Left lung (tissue), 10 donors: Measurements from ENCODE around the gene C10orf71. TPM values are rescaled to one million over a fixed set of nuclear protein-coding genes. Genes with fewer than 3 reads are reported as not detected.

Source experiments
- ATAC-seq: fragments of 200-7000 bp; cut with Tn5 transposase; one replicate; pipeline ENCODE4 v1.9.1; 2020; ENCODE audit warnings: moderate library complexity
- DNase-seq, 4 donors: peaks; one replicate each; pipeline ENCODE4 v3.0.0-alpha.2; 2013 to 2020
- H3K27ac ChIP-seq, 2 donors: fragments of 200-600 bp; sonication (generic) in 1 of 2; one replicate each; pipeline versions ENCODE4 v1.5.0 to v1.8.0; 2020 to 2021
- H3K27me3 ChIP-seq, 2 donors: fragments of 200-600 bp; sonication (generic) in 1 of 2; one replicate each; pipeline versions ENCODE4 v1.5.0 to v1.8.0; 2020 to 2021
- H3K36me3 ChIP-seq, 2 donors: fragments of 200-600 bp; sonication (generic) in 1 of 2; one replicate each; pipeline versions ENCODE4 v1.5.0 to v1.8.0; 2020 to 2021
- H3K4me1 ChIP-seq, 2 donors: fragments of 200-600 bp; one replicate each; pipeline ENCODE4 v1.8.0; 2021
- H3K4me3 ChIP-seq, 2 donors: fragments of 200-600 bp; sonication (generic) in 1 of 2; one replicate each; pipeline versions ENCODE4 v1.5.0 to v1.8.0; 2020 to 2021; ENCODE audit warnings: mild to moderate bottlenecking in 1 of 2
- H3K9me3 ChIP-seq, 2 donors: fragments of 200-600 bp; sonication (generic) in 1 of 2; one replicate each; pipeline versions ENCODE4 v1.5.0 to v1.8.0; 2020 to 2021
- intact Hi-C, 2 donors: fragments of 100-400 bp; cut with DNase I; formaldehyde crosslinking; loops; one replicate each; pipeline versions ENCODE4 v1.11.2 to v1.14.2; 2022
- polyA plus RNA-seq, 6 donors: library from polyadenylated mRNA; unstranded; fragments of 120-200 nt; gene quantifications; one replicate each; pipeline ENCODE4 v1.2.1, GENCODE V29; 2013; ENCODE audit not compliant: insufficient read length in 6 of 6
- total RNA-seq, 2 donors: library from RNA; stranded (reverse); fragmentation: NEBNext Ultra II Directional; extraction: Animal tissue kit (Norgen Biotek cat#: 25700); gene quantifications; one replicate each; pipeline ENCODE4 v1.2.1, GENCODE V29; 2021
- TF ChIP-seq, protein P1 (sequence below), 2 donors: fragments of 200-600 bp; sonication (generic) in 1 of 2; IDR thresholded peaks; one replicate each; pipeline versions ENCODE4 v1.5.0 to v1.8.0; 2021; ENCODE audit warnings: antibody characterized with exemption in 2 of 2
- donor health status: DM: no; HTN: yes; CAD: no.
- donor health status: DM: no; HTN: no; CAD: no.

C10orf71 gene
- total and polyA plus RNA-seq, 8 donors, result not detected

DNA sequence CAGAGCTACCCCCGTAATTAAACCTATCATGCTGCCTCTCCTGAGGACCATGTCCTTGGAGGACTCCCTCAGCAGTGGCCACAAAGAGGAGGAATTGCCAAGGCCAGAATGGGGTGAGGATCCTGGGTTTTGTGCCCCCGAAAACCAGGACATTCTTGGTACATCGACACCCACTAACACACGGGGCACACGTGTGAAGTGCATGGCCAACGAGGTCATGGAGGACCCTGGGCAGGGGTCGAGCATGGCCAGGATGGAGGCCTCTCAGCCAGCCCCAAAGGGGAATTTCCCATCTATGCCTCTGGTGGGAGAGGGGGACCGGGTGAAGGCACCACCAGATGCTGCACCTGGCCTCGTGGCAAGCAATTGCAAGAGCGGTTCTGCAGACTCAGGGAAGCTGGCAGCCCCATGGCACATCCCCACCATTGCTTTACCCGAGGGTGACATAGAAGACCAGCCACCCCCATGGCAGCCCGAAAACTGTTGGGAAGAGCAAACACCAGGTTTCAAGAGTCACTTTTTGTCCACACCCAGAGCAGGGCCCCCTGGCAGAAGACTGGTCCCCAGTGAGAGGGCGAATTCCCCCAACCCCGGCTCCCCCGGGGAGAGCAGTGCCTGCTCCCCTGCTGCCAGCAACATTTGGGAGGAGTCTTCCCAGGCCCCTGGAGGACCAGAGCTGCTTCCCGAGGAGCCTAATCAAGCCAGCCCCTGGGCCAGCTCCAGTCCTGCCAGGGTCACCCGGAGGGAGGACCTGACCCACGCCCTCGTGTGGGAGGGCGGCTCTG is 26.4 kb downstream of the C10orf71 start:
- ATAC-seq (no peak), DNase-seq (no peak)
- Histone ChIP-seq H3K9me3 (no peaks in the 10 kb centered on the region), H3K27ac (no peak overlapping the region), H3K4me3 (no peak overlapping the region), H3K4me1 (peaks cover 0 to 7% of the 10 kb centered on the region in 2 donors), H3K36me3 (no peaks in the 10 kb centered on the region), H3K27me3 (peaks cover 0 to 4% of the 10 kb centered on the region in 2 donors)
- TF ChIP-seq, protein P1, sequence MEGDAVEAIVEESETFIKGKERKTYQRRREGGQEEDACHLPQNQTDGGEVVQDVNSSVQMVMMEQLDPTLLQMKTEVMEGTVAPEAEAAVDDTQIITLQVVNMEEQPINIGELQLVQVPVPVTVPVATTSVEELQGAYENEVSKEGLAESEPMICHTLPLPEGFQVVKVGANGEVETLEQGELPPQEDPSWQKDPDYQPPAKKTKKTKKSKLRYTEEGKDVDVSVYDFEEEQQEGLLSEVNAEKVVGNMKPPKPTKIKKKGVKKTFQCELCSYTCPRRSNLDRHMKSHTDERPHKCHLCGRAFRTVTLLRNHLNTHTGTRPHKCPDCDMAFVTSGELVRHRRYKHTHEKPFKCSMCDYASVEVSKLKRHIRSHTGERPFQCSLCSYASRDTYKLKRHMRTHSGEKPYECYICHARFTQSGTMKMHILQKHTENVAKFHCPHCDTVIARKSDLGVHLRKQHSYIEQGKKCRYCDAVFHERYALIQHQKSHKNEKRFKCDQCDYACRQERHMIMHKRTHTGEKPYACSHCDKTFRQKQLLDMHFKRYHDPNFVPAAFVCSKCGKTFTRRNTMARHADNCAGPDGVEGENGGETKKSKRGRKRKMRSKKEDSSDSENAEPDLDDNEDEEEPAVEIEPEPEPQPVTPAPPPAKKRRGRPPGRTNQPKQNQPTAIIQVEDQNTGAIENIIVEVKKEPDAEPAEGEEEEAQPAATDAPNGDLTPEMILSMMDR (IDR thresholded peaks at IDR 0.05), result no peak
- intact Hi-C loops, result no loop called here

DNA sequence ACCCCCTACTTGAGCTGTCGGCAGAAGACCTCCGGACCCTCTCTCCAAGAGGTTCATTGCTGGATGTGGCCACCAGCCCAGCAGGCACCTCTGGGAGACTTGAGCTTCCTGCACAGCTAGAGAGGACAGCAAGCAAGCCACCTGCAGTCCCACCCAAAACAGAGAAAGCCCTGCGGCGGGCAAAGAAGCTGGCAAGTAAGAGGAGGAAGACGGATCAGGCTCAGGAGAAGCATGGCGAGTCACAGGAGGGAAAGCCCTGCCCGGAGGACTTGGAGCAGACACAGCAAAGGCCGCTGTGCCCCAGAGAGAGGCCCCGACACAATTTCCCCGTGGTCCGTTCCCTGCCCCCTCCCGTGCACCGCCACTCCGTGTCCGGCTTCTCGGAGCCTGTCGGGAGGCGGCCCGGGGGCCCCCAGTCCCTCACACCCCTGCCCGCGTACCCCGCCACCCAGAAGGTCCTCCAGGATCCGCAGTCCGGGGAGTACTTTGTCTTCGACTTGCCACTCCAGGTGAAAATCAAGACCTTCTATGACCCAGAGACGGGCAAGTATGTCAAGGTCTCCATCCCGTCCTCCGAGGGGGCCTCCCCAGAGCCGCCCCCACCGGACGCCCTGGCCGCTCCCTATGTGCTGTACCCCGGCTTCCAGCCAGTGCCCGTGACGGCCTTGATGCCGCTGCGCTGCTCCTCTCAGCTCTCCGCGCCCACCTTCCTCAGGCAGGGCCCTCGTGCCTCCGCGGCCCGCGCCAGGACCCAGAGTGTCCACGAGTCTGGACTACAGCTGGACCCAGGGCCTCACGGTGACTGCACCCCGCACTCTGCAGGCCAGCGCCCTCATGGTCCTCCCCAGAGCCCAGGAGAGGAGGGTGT is 27.2 kb downstream of the C10orf71 start:
- no peaks in the 10 kb centered on the region for H3K36me3 ChIP-seq
- ATAC-seq (no peak), DNase-seq (no peak)
- no peak overlapping the region for H3K27ac ChIP-seq
- peaks cover 0 to 4% of the 10 kb centered on the region in 2 donors for H3K27me3 ChIP-seq
- TF ChIP-seq, protein P1 (IDR thresholded peaks at IDR 0.05), result no peak
- H3K4me1 ChIP-seq, result peaks cover 0 to 3% of the 10 kb centered on the region in 2 donors
- no peak overlapping the region for H3K4me3 ChIP-seq
- H3K9me3 ChIP-seq, result no peaks in the 10 kb centered on the region
- intact Hi-C loops, result no loop called here

DNA sequence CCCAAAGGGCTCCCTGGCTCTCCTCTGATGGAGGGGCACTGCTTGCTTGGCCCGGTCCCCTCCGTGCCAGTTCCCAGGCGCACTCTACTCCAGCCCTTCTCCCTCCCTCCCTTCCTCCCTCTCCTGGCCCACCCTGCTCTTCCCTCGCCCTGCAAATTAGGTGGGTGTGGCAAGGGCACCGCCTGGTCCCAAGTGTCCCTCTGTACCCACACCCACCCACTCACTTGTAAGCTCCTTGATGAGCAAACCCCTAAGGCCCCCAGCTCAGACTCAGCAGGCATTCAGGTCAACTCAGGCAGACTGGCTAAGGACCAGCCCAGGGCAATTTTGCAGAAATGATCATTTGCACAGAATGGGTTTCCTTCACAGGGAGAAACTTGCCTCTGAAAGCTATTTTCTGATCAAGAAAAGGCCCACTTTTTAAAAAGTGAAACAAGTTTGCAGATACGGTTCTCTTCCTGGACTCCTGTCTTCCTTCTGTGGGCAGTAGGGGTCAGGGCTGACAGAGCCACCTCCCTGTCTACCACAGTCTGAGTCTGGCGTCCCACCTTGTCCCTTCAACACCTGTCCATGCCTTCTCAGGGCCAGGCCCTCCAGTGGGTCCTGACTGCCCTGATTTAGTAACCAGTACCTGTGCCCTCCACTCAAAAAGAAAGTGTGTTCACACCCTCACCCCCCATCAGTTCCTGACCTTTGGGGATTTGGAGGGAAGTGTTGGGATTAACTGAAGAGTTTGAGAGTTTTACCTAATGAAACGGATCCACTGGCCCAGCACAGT is 28.3 kb downstream of the C10orf71 start:
- peaks cover 0 to 4% of the 10 kb centered on the region in 2 donors for H3K27me3 ChIP-seq
- H3K27ac ChIP-seq, result no peak overlapping the region
- no peak overlapping the region for H3K4me3 ChIP-seq
- intact Hi-C loops, result no loop called here
- no peaks in the 10 kb centered on the region for H3K36me3 ChIP-seq
- peaks cover 0 to 3% of the 10 kb centered on the region in 2 donors for H3K4me1 ChIP-seq
- TF ChIP-seq, protein P1 (IDR thresholded peaks at IDR 0.05), result no peak
- DNase-seq (no peak), ATAC-seq (no peak)
- H3K9me3 ChIP-seq, result no peaks in the 10 kb centered on the region

GRCh38 chr10:49328401-49329145 is 29.6 kb downstream of the C10orf71 start:
- no peak for DNase-seq
- Histone ChIP-seq H3K4me1 (peaks cover 0 to 3% of the 10 kb centered on the region in 2 donors), H3K4me3 (no peak overlapping the region), H3K27me3 (peaks cover 0 to 4% of the 10 kb centered on the region in 2 donors), H3K27ac (no peak overlapping the region), H3K9me3 (no peaks in the 10 kb centered on the region), H3K36me3 (no peaks in the 10 kb centered on the region)
- intact Hi-C loops, result no loop called here
- no peak for ATAC-seq
- TF ChIP-seq, protein P1 (IDR thresholded peaks at IDR 0.05), result no peak
